ENCODE data around the gene GALNS.

Gene GALNS

GRCh38 chr16:88888461-88889387, 32.0 kb upstream of the GALNS start:
- no peak for DNase-seq (ENCODE audit: low spot score)

- DNase-seq (ENCODE audit: low spot score) = no peak
Observed at GRCh38 chr16:88888057-88888456, 31.3 kb upstream of the GALNS start.

GRCh38 chr16:88886845-88887521, 30.2 kb upstream of the GALNS start:
- DNase-seq (ENCODE audit: low spot score) = no peak

GRCh38 chr16:88886420-88886844, 29.7 kb upstream of the GALNS start:
- no peak for DNase-seq (ENCODE audit: low spot score)

GRCh38 chr16:88885693-88886280, 29.0 kb upstream of the GALNS start:
- no peak for DNase-seq (ENCODE audit: low spot score)

GRCh38 chr16:88884569-88885271, 28.0 kb upstream of the GALNS start:
- DNase-seq (ENCODE audit: low spot score) = no peak

- no peak for DNase-seq (ENCODE audit: low spot score)
Observed at GRCh38 chr16:88883946-88884345, 27.2 kb upstream of the GALNS start.

GRCh38 chr16:88883117-88883895, 26.6 kb upstream of the GALNS start:
- DNase-seq (ENCODE audit: low spot score) = no peak

- DNase-seq (ENCODE audit: low spot score) = no peak
Observed at GRCh38 chr16:88882358-88883030, 25.7 kb upstream of the GALNS start.

GRCh38 chr16:88881675-88882357, 25.1 kb upstream of the GALNS start:
- no peak for DNase-seq (ENCODE audit: low spot score)

GRCh38 chr16:88881007-88881615, 24.4 kb upstream of the GALNS start:
- DNase-seq (ENCODE audit: low spot score) = no peak

- no peak for DNase-seq (ENCODE audit: low spot score)
Observed at GRCh38 chr16:88880226-88881006, 23.7 kb upstream of the GALNS start.

- no peak for DNase-seq (ENCODE audit: low spot score)
Observed at GRCh38 chr16:88879788-88880055, 23.0 kb upstream of the GALNS start.

GRCh38 chr16:88878967-88879787, 22.4 kb upstream of the GALNS start:
- no peak for DNase-seq (ENCODE audit: low spot score)

GRCh38 chr16:88878356-88878755, 21.6 kb upstream of the GALNS start:
- no peak for DNase-seq (ENCODE audit: low spot score)

GRCh38 chr16:88877564-88878289, 21.0 kb upstream of the GALNS start:
- no peak for DNase-seq (ENCODE audit: low spot score)

- DNase-seq (ENCODE audit: low spot score) = no peak
Observed at GRCh38 chr16:88876942-88877526, 20.3 kb upstream of the GALNS start.
